ENCODE measurements around the gene FIS1. TPM values are rescaled to one million over a fixed set of nuclear protein-coding genes. Genes with fewer than 3 reads are reported as not detected.

The FIS1 gene
- polyA plus RNA-seq, 1 of the 3 experiments (the other 2 are of a cell fraction): 1,313 TPM

GRCh38 chr7:101251871-101252659 lies 7.2 kb upstream of the FIS1 start:
- ChIA-PET POLR2A (interaction anchor here (0.5 to 1.7 kb wide), 7 partner anchors 8 to 1687 kb away, joined by 3 to 7 read pairs (median 3); partner anchors contain the start of genes CLDN15, PLOD3 and ZNHIT1), CTCF (interaction anchor here (0.8 to 5.8 kb wide), 10 partner anchors 9 to 452 kb away, joined by 3 to 38 read pairs (median 4); no protein-coding TSS in a partner anchor)
- Histone ChIP-seq H3K79me2 (ENCODE audit: insufficient read depth) (peaks cover 47% of the 10 kb centered on the region), H2AFZ (ENCODE audit: low read depth) (peak overlapping the region; percentile 100), H3K9me3 (no peaks in the 10 kb centered on the region), H3F3A (replicated peaks; ENCODE audit: insufficient read depth) (peaks cover 3% of the 10 kb centered on the region), H3K4me3 (ENCODE audit: low read depth in 2 of 2, low read length in 1 of 2) (peak overlapping the region; percentile 69 to 89), H3K36me3 (replicated peaks in 1 of 2; ENCODE audit: control insufficient read depth in 1 of 2, insufficient read depth in 2 of 2, low read length in 1 of 2) (peaks cover 3 to 29% of the 10 kb centered on the region in 2 experiments), H4K20me1 (ENCODE audit: insufficient read depth) (peaks cover 24% of the 10 kb centered on the region), H3K9me2 (no peaks in the 10 kb centered on the region), H3K4me2 (peak overlapping the region; percentile 83), H3K9ac (peak overlapping the region; percentile 85), H3K27me3 (ENCODE audit: insufficient read depth) (0 out of 2 replicates have a peak, but pooled peaks cover 4% of the 10 kb centered on the region), H3K4me1 (ENCODE audit: control insufficient read depth in 1 of 2, insufficient read depth in 2 of 2, low read depth in 1 of 2, low read length in 1 of 2) (peaks cover 0 to 3% of the 10 kb centered on the region in 2 experiments; a peak in 1 of 4 replicates), H3K27ac (ENCODE audit: low read depth in 2 of 2, low read length in 1 of 2) (peak overlapping the region; percentile 75 to 85)
- DNase-seq: peak; percentile 99
- WGBS (ENCODE audit: low lambda C conversion rate): 1% methylated on average over 55 of the region's 55 CpGs
- 0 out of 2 replicates have a peak, but pooled peaks have one; percentile 23 for TF ChIP-seq YY1 (IDR thresholded peaks at IDR 0.05; ENCODE audit: low read depth)
- no peak for TF ChIP-seq EZH2phosphoT487 (IDR thresholded peaks at IDR 0.05; ENCODE audit: borderline replicate concordance, low read depth)
- TF ChIP-seq REST (IDR thresholded peaks at IDR 0.05; ENCODE audit: low read depth, low read length): peak; percentile 30; the same call in 1 of the 2 replicates
- no peak for TF ChIP-seq TEAD4 (IDR thresholded peaks at IDR 0.05; ENCODE audit: borderline replicate concordance, insufficient read depth)
- no peak for TF ChIP-seq FOXJ3 (CRISPR knock-in tag; IDR thresholded peaks at IDR 0.05)
- TF ChIP-seq RAD21 (IDR thresholded peaks at IDR 0.05; ENCODE audit: low read length): no peak
- TF ChIP-seq MEF2A (IDR thresholded peaks at IDR 0.05; ENCODE audit: borderline replicate concordance, low read depth): no peak
- no peak for TF ChIP-seq USF2 (IDR thresholded peaks at IDR 0.05; ENCODE audit: borderline replicate concordance, low read depth, low read length)
- TF ChIP-seq IRF3 (IDR thresholded peaks at IDR 0.05; ENCODE audit: low read depth, low read length): no peak
- TF ChIP-seq USF1 (IDR thresholded peaks at IDR 0.05; ENCODE audit: borderline replicate concordance, low read depth): peak; percentile 92
- TF ChIP-seq MXI1 (IDR thresholded peaks at IDR 0.05; ENCODE audit: low read depth, low read length): peak; percentile 77; the same call in 1 of the 2 replicates
- 0 out of 2 replicates have a peak, but pooled peaks have one; percentile 21 for TF ChIP-seq ZBTB33 (IDR thresholded peaks at IDR 0.05; ENCODE audit: borderline replicate concordance, low read depth)
- TF ChIP-seq CTCF (IDR thresholded peaks at IDR 0.05): no peak
- TF ChIP-seq SMC3 (IDR thresholded peaks at IDR 0.05; ENCODE audit: low read depth, low read length): no peak
- no peak for TF ChIP-seq EP300 (IDR thresholded peaks at IDR 0.05; ENCODE audit: borderline replicate concordance in 1 of 2, low read depth in 1 of 2, low read length in 1 of 2)
- no peak for TF ChIP-seq RXRA (IDR thresholded peaks at IDR 0.05; ENCODE audit: borderline replicate concordance, low read depth)
- peak; percentile 63 for TF ChIP-seq MAX (IDR thresholded peaks at IDR 0.05; ENCODE audit: low read depth)
- 0 out of 2 replicates have a peak, but pooled peaks have one; percentile 7 for TF ChIP-seq NFIC (IDR thresholded peaks at IDR 0.05; ENCODE audit: borderline replicate concordance)

All from SK-N-SH (cell line).